Panc1 (cell line): ENCODE measurements around the gene BOC.
A peak's percentile ranks its signal among the peaks of the same experiment; 100 is the strongest.

Experiments used
- POLR2AphosphoS5 ChIP-seq: IDR thresholded peaks from 2 replicates; pipeline ENCODE4 v1.6.1; 2012; ENCODE audit warnings: mild to moderate bottlenecking, low read depth, low read length, moderate library complexity
- TCF7L2 ChIP-seq: IDR thresholded peaks from 2 replicates; pipeline ENCODE4 v1.6.1; 2011; ENCODE audit warnings: mild to moderate bottlenecking, low read depth, low read length, inconsistent platforms
- TF ChIP-seq, protein P1 (sequence below): fragments of 450-650 bp; IDR thresholded peaks from 2 replicates; pipeline ENCODE4 v1.5.1; 2017; ENCODE audit warnings: mild to moderate bottlenecking

DNA sequence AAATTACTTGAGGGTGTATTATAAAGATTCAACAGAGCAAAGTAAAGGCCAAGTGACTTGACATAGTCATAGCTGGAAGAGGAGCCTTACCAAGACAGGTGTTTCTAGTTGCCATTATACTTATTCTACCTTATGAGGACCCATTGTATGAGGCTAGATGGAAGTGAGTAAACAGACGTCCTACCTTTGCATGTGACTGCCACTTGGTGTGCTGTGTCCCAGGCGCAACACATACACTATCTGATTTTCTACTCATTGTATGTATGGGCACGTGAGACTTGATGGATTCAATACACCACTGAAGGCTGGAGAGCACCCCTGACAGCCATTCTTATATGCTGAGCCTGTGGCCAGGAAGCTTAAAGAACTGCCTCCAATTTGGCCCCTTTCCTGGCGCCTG, 40.5 kb downstream of the BOC start:
- TF ChIP-seq, protein P1, sequence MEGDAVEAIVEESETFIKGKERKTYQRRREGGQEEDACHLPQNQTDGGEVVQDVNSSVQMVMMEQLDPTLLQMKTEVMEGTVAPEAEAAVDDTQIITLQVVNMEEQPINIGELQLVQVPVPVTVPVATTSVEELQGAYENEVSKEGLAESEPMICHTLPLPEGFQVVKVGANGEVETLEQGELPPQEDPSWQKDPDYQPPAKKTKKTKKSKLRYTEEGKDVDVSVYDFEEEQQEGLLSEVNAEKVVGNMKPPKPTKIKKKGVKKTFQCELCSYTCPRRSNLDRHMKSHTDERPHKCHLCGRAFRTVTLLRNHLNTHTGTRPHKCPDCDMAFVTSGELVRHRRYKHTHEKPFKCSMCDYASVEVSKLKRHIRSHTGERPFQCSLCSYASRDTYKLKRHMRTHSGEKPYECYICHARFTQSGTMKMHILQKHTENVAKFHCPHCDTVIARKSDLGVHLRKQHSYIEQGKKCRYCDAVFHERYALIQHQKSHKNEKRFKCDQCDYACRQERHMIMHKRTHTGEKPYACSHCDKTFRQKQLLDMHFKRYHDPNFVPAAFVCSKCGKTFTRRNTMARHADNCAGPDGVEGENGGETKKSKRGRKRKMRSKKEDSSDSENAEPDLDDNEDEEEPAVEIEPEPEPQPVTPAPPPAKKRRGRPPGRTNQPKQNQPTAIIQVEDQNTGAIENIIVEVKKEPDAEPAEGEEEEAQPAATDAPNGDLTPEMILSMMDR: 0 out of 2 replicates have a peak, but pooled peaks have one; percentile 15
- TF ChIP-seq POLR2AphosphoS5: no peak
- no peak for TF ChIP-seq TCF7L2
